Hippocampal formation (tissue), 2 donors: ENCODE measurements around the gene MTAP.

Experiments used
- DNase-seq, 2 donors: peaks; one replicate each; lab custom pipeline; 2025; lab: John Stamatoyannopoulos, UW

Gene MTAP

GRCh38 chr9:21804791-21805190, 2.4 kb downstream of the MTAP start:
- DNase-seq, result no peak

- DNase-seq, result no peak
Measured at GRCh38 chr9:21806644-21807043, 4.2 kb downstream of the MTAP start.

GRCh38 chr9:21810388-21810787, 8.0 kb downstream of the MTAP start:
- DNase-seq, result no peak

GRCh38 chr9:21810881-21811280, 8.4 kb downstream of the MTAP start:
- no peak for DNase-seq

DNA sequence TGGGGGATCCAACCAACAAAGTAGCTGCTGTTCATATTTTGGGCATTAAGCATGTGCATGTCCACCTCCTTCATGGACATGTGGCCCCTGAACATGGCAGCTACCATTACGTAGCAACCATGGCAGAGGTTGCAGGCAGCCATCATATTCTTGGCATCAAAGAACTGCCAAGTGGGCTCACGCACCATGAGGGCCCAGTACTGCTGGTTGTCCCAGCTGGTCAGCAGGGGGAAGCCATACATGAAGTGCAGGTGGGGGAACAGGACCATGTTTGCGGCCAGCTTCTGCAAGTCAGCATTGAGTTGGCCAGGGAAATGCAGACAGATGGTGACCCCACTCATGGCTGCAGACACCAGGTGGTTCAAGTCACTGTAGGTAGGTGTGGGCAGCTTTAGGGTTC, 9.5 kb downstream of the MTAP start:
- no peak for DNase-seq

- DNase-seq, result no peak
Measured at GRCh38 chr9:21812415-21812814, 10.0 kb downstream of the MTAP start.

- DNase-seq, result peak; percentile 48 to 65
Measured at GRCh38 chr9:21812946-21813568, 10.6 kb downstream of the MTAP start.

DNA sequence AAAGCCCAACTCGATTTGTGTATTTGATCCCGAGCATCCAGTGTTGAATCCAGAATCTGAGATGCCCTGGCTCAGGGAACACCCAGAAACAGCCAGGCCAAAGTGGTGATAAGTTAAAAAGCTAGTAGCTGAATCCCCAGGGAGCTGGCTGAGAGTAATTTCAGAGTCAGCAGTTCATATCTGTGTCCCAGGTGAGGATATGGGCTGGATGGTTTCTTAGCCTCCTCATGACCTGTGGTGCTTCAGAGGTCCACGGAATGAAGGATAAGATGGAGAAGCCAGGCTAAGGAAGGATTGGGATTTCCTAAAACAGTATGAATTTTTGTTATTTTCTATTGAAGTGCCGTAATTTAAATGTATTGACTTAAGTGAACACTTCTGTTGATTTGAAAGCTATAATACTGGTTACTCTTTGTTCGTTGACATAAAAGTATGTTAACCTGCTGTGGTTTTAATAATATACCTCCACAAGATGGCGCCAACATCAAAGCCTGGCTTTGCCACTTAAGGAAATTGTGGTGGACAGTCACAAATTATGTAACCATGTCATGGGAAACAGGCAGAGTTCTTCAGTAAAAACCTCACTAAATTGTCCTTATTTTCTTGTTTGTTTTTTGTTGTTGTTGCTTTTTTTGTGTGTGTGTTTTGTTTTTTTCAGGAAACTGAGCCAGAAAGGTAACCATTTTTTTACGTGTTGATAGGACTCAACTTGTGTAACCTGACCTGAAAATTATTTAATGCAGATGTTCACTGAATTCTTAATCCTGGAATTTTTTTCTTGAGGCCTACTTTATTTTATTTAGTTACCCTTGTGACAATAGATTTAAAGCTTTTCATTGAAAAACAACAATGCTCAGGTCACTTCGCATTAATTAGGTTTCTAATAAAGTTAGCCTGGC, 11.4 kb downstream of the MTAP start:
- peak; percentile 37 to 76 for DNase-seq

DNA sequence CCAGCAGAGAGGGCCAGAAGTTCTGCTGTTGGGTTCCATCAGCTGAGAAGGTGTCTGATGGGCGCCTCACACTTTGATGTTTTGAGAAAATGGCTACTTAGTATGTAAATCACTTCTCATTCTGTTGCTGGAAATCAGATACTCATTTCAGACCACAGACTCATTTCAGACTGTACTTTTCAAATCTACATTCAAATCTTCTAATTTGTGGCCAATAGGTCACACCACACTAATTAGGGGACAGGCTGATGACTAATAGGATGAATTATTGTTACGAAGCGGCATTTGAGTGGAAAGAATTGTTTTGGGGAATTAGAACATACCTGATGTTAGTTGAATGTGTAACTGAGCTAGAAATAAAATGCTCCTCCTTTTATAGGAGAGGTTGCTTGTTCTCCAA, 13.2 kb downstream of the MTAP start:
- DNase-seq, result no peak

DNA sequence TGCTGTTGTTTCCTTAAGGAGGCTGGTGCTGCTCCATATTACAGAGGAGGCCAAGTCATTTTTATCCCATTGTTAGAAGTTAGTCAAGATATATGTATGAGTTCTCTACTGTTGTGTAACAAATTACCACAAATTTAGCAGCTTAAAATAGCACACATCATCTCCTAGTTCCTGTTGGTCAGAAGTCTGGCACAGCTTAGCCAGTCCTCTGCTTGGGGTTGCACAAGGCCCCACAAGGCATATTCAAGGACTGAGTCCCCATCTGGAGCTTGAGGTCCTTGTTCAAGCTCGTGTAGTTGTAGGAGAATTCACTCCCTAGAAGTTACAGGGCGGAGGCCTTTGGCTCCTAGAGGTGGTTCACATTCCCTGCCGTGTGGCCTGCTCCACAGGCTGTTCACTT, 14.7 kb downstream of the MTAP start:
- no peak for DNase-seq

DNA sequence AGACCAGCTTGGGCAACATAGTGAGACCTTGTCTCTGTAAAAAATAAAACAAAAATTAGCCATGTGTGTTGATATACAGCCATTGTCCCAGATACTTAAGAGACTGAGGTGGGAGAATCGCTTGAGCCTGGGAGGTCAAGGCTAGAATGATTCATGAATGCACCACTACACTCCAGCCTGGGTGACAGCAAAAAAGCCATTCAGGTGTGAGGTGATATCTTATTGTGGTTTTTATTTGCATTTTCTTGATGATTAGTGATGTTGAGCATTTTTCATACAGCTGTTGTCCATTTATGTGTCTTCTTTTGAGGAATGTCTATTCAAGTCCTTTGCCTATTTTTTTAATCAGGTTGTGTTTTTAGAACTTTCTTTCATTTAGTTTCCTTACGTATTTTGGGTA, 23.2 kb downstream of the MTAP start:
- DNase-seq, result no peak

DNA sequence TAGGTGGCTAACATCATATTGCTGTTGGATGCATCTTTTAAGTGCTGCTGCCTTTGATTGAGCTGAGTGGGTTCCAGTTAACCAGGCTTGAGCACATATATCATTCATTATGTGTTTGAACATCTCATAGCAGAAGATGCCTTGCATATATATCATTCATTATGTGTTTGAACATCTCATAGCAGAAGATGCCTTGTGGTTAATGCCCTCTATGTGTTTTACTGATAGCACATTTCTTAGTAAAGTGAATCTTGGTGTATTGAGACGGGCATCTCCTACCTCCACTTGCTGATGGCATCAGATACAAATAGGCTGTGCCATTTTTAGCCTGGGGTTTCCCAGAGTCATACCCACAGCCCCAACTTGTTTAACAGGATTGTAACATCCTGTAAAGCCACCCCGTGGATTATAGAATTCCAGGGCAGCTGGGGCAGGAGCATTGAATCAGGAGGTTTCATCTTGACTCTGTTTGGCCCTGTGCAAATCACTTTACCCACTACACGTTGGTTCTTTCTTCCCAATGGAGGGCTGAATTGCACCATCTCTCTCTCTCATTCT, 26.5 kb downstream of the MTAP start:
- DNase-seq, result no peak

DNA sequence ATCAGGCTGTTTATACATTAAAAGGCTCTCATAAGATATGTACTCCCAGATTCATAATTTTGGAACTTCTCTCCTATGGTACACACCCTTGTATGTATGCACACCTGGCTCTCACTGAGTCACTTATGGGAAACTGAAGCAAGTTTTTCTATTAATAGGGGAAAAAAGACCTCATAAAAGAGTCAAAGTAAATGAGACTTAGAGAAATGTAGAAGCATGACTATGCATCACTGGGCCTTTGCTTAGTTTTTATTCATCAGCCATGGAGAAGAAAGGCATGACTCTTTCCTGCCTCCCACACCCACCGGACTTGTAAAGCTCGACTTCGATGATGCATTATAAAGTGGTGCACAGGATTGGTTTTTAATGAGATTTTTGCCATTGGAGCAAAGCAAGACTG, 28.2 kb downstream of the MTAP start:
- DNase-seq, result no peak

GRCh38 chr9:21831841-21832509, 29.5 kb downstream of the MTAP start:
- no peak for DNase-seq

DNA sequence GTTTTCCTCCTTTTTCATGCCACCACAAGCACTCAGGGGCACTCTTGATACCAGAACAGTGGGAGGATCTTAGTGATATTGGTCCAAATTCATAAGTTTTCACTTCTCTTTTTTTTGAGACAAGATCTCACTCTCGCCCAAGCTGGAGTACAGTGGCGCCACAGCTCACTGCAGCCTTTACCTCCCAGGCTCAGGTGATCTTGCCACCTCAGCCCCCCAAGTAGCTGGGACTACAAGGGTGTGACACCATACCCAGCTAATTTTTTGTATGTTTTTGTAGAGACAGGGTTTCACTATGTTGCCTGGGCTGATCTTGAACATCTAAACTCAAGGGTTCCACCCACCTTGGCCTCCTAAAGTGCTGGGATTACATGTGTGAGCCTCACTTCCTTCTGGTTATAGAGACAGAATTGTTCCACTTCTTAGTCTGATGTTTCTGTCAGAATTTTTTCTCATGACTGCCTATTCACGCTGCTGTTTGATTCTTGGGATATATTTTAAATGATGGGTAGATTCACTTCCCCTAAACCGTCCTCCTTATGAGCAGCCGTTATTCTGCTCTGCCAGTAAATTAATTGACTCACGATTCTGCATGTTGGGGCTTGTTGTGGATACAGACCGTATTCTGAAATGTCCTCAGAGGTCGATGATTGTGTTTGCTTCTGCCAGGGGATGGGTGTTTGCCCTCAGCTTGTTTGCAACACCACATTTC, 30.8 kb downstream of the MTAP start:
- no peak for DNase-seq

GRCh38 chr9:21835121-21835520, 32.7 kb downstream of the MTAP start:
- no peak for DNase-seq

DNA sequence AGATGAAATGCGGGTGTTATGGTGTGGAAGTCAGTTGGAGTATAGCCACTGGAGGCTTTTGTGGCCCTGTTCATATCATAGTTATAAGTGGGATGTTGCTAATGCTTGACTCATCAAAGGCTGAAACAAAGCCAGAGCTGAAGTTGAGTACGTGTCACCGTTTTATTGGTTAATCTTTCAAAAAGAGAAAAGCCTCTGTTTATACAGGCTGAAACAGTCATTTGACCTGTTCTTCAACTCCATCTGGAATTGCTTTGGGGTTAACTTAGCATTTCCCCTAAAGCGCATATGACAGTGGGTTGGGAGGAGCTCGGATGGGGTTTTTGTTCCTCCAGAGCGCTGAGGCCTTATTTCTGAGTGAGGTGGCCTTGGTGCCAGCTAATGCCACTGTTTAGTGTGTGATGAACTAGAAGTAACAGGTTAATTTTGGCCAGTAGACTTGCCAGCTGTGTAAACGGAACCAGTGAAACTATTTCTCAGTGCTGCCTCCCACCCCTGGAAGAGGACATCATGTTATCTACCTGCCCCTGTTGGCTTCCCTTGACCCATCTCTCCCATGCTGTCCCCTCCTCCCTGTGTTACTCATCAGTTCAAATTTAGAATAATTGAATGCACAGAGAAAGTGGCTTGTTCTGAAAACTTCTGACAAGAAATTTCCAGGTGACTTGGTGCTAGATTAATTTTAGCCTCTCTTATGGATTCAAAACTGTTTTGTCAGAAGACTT, 34.2 kb downstream of the MTAP start:
- DNase-seq, result no peak

DNA sequence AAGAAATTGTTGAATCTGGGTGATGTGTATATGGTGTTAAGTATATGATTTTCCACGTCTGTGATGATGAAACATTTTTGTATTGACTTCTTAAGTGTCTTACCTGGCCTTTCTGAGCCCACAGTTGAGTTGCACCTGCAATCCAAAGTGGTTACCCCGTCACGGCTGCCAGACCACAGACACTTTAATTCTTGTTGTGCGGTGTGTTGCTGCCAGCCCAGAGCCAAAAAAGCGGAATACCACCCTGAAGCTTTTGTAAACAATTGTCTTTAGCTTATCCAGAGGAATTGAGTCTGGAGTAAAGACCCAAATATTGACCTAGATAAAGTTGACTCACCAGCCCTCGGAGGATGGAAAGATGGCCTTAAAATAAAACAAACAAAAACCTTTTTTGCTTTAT, 35.1 kb downstream of the MTAP start:
- DNase-seq, result no peak

- DNase-seq, result no peak
Measured at GRCh38 chr9:21840647-21841046, 38.2 kb downstream of the MTAP start.

- no peak for DNase-seq
Measured at GRCh38 chr9:21841133-21841532, 38.7 kb downstream of the MTAP start.

- no peak for DNase-seq
Measured at GRCh38 chr9:21848615-21849014, 46.2 kb downstream of the MTAP start.
